Uterus (tissue), 2 donors: Measurements from ENCODE around the gene NYNRIN.

ENCODE experiments used
- POLR2A ChIP-seq, 2 donors: fragments of 450-650 bp; IDR thresholded peaks; one replicate each; pipeline ENCODE4 v1.6.1; 2016; ENCODE audit warnings: antibody characterized with exemption in 2 of 2, mild to moderate bottlenecking in 1 of 2, moderate library complexity in 1 of 2
- TF ChIP-seq, protein P1 (sequence below), 4 experiments: fragments of 200-600 bp in 2 of 4; fragments of 450-650 bp in 2 of 4; sonication (generic) in 2 of 4; IDR thresholded peaks; one replicate each; pipeline ENCODE4 v1.5.1; 2016 to 2019; ENCODE audit warnings: antibody characterized with exemption in 4 of 4, mild to moderate bottlenecking in 2 of 4, moderate library complexity in 1 of 4

- TF ChIP-seq, protein P1, sequence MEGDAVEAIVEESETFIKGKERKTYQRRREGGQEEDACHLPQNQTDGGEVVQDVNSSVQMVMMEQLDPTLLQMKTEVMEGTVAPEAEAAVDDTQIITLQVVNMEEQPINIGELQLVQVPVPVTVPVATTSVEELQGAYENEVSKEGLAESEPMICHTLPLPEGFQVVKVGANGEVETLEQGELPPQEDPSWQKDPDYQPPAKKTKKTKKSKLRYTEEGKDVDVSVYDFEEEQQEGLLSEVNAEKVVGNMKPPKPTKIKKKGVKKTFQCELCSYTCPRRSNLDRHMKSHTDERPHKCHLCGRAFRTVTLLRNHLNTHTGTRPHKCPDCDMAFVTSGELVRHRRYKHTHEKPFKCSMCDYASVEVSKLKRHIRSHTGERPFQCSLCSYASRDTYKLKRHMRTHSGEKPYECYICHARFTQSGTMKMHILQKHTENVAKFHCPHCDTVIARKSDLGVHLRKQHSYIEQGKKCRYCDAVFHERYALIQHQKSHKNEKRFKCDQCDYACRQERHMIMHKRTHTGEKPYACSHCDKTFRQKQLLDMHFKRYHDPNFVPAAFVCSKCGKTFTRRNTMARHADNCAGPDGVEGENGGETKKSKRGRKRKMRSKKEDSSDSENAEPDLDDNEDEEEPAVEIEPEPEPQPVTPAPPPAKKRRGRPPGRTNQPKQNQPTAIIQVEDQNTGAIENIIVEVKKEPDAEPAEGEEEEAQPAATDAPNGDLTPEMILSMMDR (IDR thresholded peaks at IDR 0.05): no peak
- TF ChIP-seq POLR2A (IDR thresholded peaks at IDR 0.05): no peak
These were observed 47.3 kb upstream of the NYNRIN start for GRCh38 chr14:24351517-24351916.
